GM12891 (cell line): ENCODE data around the gene RSPH6A.

ENCODE experiments used
- PAX5 ChIP-seq: IDR thresholded peaks from 2 replicates; pipeline ENCODE4 v1.6.1; 2011; ENCODE audit warnings: low read length, moderate library complexity, mild to moderate bottlenecking; ENCODE audit not compliant: insufficient read depth, severe bottlenecking
- POLR2A ChIP-seq: IDR thresholded peaks from 2 replicates; pipeline ENCODE4 v1.6.1; 2011; ENCODE audit warnings: low read depth, low read length, control low read depth
- POLR2AphosphoS5 ChIP-seq: IDR thresholded peaks from 2 replicates; pipeline ENCODE4 v1.6.1; 2011; ENCODE audit warnings: low read depth, low read length, control low read depth
- TAF1 ChIP-seq: IDR thresholded peaks from 2 replicates; pipeline ENCODE4 v1.6.1; 2011; ENCODE audit warnings: low read depth, low read length, control low read depth

DNA sequence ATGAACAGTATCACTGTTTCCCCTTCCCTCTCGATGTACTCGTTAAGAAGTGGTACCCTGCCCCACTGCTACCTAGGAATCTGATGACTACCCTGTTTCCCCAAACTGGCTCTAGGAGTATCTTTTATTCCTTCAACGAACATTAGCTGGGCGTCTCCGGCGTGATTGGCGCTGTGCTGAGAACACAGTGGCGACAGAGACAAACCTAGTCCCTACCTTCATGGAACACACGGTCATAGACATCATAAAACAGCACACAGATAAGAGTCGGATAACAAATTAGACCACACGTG lies 47.1 kb upstream of the RSPH6A start:
- TF ChIP-seq POLR2A (no peak), POLR2AphosphoS5 (no peak), TAF1 (no peak), PAX5 (no peak)
